ENCODE results near the gene SNAPC3.

GRCh38 chr9:15461056-15461455, 38.4 kb downstream of the SNAPC3 start:
- TF ChIP-seq POLR2AphosphoS5 (IDR thresholded peaks at IDR 0.05) (no peak), CTCF (IDR thresholded peaks at IDR 0.05) (no peak), POLR2A (IDR thresholded peaks at IDR 0.05) (no peak), EP300 (IDR thresholded peaks at IDR 0.05) (no peak)

Data from stomach (tissue), 4 donors.